ENCODE measurements around the gene MISP3.
"Not testable (repeated sequence)": the region's sequence is repeated elsewhere in the genome, so short reads cannot be mapped to it uniquely, and the experiment has no call there.

Gene MISP3

GRCh38 chr19:14072535-14073260, at the start of gene MISP3:
Gene MISP3 (plus strand): TSS chr19:14072786. CDS start chr19:14073310, 524 bp downstream.
- peak in 1 of 2 experiments; percentile 38 for DNase-seq

- DNase-seq = no peak
Measured at GRCh38 chr19:14023404-14024235, 49.0 kb upstream of the MISP3 start.

GRCh38 chr19:14026652-14027192, 45.9 kb upstream of the MISP3 start:
- not testable (repeated sequence) for DNase-seq

GRCh38 chr19:14027856-14028450, 44.6 kb upstream of the MISP3 start, which contains the start of gene RLN3:
Gene RLN3 (plus strand): TSS chr19:14028148. CDS start chr19:14028205, 57 bp downstream.
- no peak for DNase-seq

GRCh38 chr19:14028901-14029300, 43.7 kb upstream of the MISP3 start:
- DNase-seq = no peak

- peak in 1 of 2 experiments; percentile 92 for DNase-seq
Measured at GRCh38 chr19:14030997-14031718, 41.4 kb upstream of the MISP3 start.

- peak; percentile 69 to 80 for DNase-seq
Measured at GRCh38 chr19:14031719-14032480, 40.7 kb upstream of the MISP3 start, which contains the start of gene IL27RA. Gene IL27RA (plus strand): TSS chr19:14031762. CDS start chr19:14031873, 111 bp downstream.

- DNase-seq = no peak
Measured at GRCh38 chr19:14033946-14034345, 38.6 kb upstream of the MISP3 start.

- DNase-seq = not testable (repeated sequence)
Measured at GRCh38 chr19:14035159-14035558, 37.4 kb upstream of the MISP3 start.

GRCh38 chr19:14035706-14036105, 36.9 kb upstream of the MISP3 start:
- no peak for DNase-seq

GRCh38 chr19:14039181-14039580, 33.4 kb upstream of the MISP3 start:
- DNase-seq = no peak

GRCh38 chr19:14042659-14043608, 29.7 kb upstream of the MISP3 start:
- DNase-seq = peak in 1 of 2 experiments; percentile 10

GRCh38 chr19:14047866-14048265, 24.7 kb upstream of the MISP3 start:
- not testable (repeated sequence) for DNase-seq

- peak; percentile 72 to 76 for DNase-seq
Measured at GRCh38 chr19:14048443-14049153, 24.0 kb upstream of the MISP3 start.

- DNase-seq = no peak
Measured at GRCh38 chr19:14050512-14050911, 22.1 kb upstream of the MISP3 start.

- not testable (repeated sequence) for DNase-seq
Measured at GRCh38 chr19:14050961-14051360, 21.6 kb upstream of the MISP3 start.

GRCh38 chr19:14051980-14052379, 20.6 kb upstream of the MISP3 start:
- no peak for DNase-seq

- no peak for DNase-seq
Measured at GRCh38 chr19:14052470-14052869, 20.1 kb upstream of the MISP3 start.

- no peak for DNase-seq
Measured at GRCh38 chr19:14053032-14053431, 19.6 kb upstream of the MISP3 start.

GRCh38 chr19:14053500-14053899, 19.1 kb upstream of the MISP3 start:
- DNase-seq = no peak

Measured in stimulated activated CD4-positive, alpha-beta T cell treated with anti-CD3 and anti-CD28 coated beads, Interleukin-4, amount 100 ng/mL, for 4 hours (primary cell).